HG03457 (cell line): ENCODE results near the gene KSR2.
"Not testable (repeated sequence)": the region's sequence is repeated elsewhere in the genome, so short reads cannot be mapped to it uniquely, and the experiment has no call there.

Source experiments
- ATAC-seq: cut with Tn5 transposase; IDR thresholded peaks from one replicate; pipeline ENCODE4 v1.9.1; 2021; ENCODE audit warnings: moderate number of reproducible peaks; ENCODE audit not compliant: unreplicated experiment

The KSR2 gene

GRCh38 chr12:117892441-117892840 is 76.3 kb downstream of the KSR2 start:
- ATAC-seq: no peak

GRCh38 chr12:117891265-117891664 is 77.5 kb downstream of the KSR2 start:
- not testable (repeated sequence) for ATAC-seq

- ATAC-seq: no peak
Measured at GRCh38 chr12:117890644-117891043, 78.1 kb downstream of the KSR2 start.

GRCh38 chr12:117890137-117890536 is 78.7 kb downstream of the KSR2 start:
- no peak for ATAC-seq

GRCh38 chr12:117889098-117889497 is 79.7 kb downstream of the KSR2 start:
- ATAC-seq: no peak

GRCh38 chr12:117885211-117885610 is 83.6 kb downstream of the KSR2 start:
- ATAC-seq: no peak

GRCh38 chr12:117884161-117884560 is 84.6 kb downstream of the KSR2 start:
- ATAC-seq: no peak

GRCh38 chr12:117882603-117883184 is 86.1 kb downstream of the KSR2 start:
- ATAC-seq: no peak

GRCh38 chr12:117882181-117882580 is 86.6 kb downstream of the KSR2 start:
- no peak for ATAC-seq

GRCh38 chr12:117881517-117881916 is 87.3 kb downstream of the KSR2 start:
- no peak for ATAC-seq

GRCh38 chr12:117878605-117879004 is 90.2 kb downstream of the KSR2 start:
- no peak for ATAC-seq

GRCh38 chr12:117876436-117876816 is 92.4 kb downstream of the KSR2 start:
- no peak for ATAC-seq

GRCh38 chr12:117875744-117876435 is 92.9 kb downstream of the KSR2 start:
- ATAC-seq: no peak

GRCh38 chr12:117874842-117875434 is 93.9 kb downstream of the KSR2 start:
- ATAC-seq: no peak

GRCh38 chr12:117874198-117874597 is 94.6 kb downstream of the KSR2 start:
- ATAC-seq: not testable (repeated sequence)

GRCh38 chr12:117872546-117873169 is 96.1 kb downstream of the KSR2 start:
- no peak for ATAC-seq

GRCh38 chr12:117869551-117869950 is 99.2 kb downstream of the KSR2 start:
- no peak for ATAC-seq

- ATAC-seq: no peak
Measured at GRCh38 chr12:117867348-117867747, 101.4 kb downstream of the KSR2 start.

- ATAC-seq: no peak
Measured at GRCh38 chr12:117865505-117865904, 103.3 kb downstream of the KSR2 start.

GRCh38 chr12:117863002-117863709 is 105.6 kb downstream of the KSR2 start:
- ATAC-seq: no peak

- no peak for ATAC-seq
Measured at GRCh38 chr12:117861691-117862090, 107.1 kb downstream of the KSR2 start.
